ENCODE results near the gene PRX. TPM values are rescaled to one million over a fixed set of nuclear protein-coding genes. Genes with fewer than 3 reads are reported as not detected.
A peak's percentile ranks its signal among the peaks of the same experiment; 100 is the strongest.

The PRX gene
- total and polyA plus RNA-seq, 2 of the 4 experiments (the other 2 are of a cell fraction) = 0.90 to 1.7 TPM

DNA sequence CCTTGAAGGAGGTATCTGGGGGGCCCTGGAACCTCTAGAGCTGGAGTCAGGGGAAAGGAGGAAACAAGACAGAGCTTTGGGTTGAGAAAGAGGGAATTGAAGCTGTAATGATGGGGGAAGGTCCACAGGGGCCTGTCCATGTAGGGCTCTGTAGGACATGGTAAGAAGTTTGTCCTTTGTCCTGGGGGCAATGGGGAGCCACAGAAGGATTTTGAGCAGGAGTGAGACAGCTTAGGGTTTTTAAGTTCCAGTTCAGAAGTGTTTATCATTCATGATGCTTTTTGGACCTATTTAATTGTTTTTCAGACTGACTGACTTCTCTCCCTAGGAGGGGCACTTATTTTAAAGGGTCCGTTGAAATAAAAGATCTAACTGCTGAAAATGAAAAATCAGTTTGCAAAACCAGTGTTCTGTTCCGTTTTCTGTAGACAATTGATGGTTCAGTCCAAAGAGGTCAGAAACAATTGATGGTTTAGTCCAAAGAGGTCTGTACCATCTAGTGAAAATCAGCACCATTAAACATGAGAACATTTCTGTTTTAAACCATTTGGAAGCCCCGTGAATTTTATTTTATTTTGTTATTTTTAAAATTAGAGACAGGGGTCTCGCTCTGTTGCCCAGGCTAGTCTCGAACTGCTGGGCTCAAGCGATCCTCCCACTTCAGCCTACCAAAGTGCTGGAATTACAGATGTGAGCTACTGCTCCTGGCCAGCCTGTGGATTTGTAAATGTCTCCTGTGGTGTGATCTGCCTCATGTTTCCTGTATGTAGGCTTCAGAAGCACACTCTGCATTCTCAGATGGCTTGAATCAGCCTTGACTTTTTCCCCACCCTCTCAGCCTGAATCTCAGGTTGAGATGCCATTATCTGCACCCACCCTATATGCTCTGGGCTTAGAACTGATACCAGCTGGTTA lies 56.2 kb downstream of the PRX start:
- Histone ChIP-seq H3K27ac (ENCODE audit: insufficient read depth, low read length) (no peak overlapping the region), H4K8ac (ENCODE audit: low read depth in 2 of 2, low read length in 2 of 2) (no peak overlapping the region; a peak in 1 of 4 replicates), H2BK120ac (ENCODE audit: low read depth, low read length) (no peak overlapping the region), H3K23ac (ENCODE audit: low read depth, low read length) (peak overlapping the region; percentile 88), H3K14ac (replicated peaks; ENCODE audit: low read depth, low read length) (0 out of 2 replicates have a peak overlapping the region, but pooled peaks have one; percentile 52), H3K4me2 (ENCODE audit: low read depth, low read length) (peak overlapping the region; percentile 22; the same call in 1 of the 2 replicates), H2BK20ac (ENCODE audit: low read depth, low read length) (no peak overlapping the region), H3K4me3 (ENCODE audit: insufficient read depth, low read depth, low read length) (no peak overlapping the region), H3K36me3 (ENCODE audit: control insufficient read depth, insufficient read depth, low read length) (peaks cover 5% of the 10 kb centered on the region; the same call in 1 of the 2 replicates), H2BK5ac (ENCODE audit: low read depth, low read length, poor library complexity, severe bottlenecking) (no peak overlapping the region), H4K91ac (ENCODE audit: insufficient read depth, low read depth, low read length) (no peak overlapping the region; the same call in 1 of the 2 replicates), H4K20me1 (ENCODE audit: insufficient read depth, low read length) (0 out of 2 replicates have a peak, but pooled peaks cover 7% of the 10 kb centered on the region), H3K9me1 (ENCODE audit: insufficient read depth, low read length) (peaks cover 15% of the 10 kb centered on the region), H2AK9ac (replicated peaks; ENCODE audit: low read depth, low read length, poor library complexity) (no peak overlapping the region), H3K9me3 (ENCODE audit: control insufficient read depth, insufficient read depth, low read length) (no peaks in the 10 kb centered on the region), H4K5ac (ENCODE audit: low read depth, low read length) (no peak overlapping the region), H3K79me1 (ENCODE audit: low read depth in 1 of 2, low read length in 2 of 2) (peaks cover 14 to 38% of the 10 kb centered on the region in 2 experiments), H2BK15ac (ENCODE audit: low read depth, low read length) (no peak overlapping the region), H3K18ac (ENCODE audit: low read depth, low read length) (no peak overlapping the region), H3K4ac (ENCODE audit: low read depth, low read length) (no peak overlapping the region), H2AK5ac (ENCODE audit: low read depth, low read length) (0 out of 2 replicates have a peak overlapping the region, but pooled peaks have one; percentile 0), H3K4me1 (ENCODE audit: control insufficient read depth, insufficient read depth, low read length) (peaks cover 6% of the 10 kb centered on the region), H3K9ac (ENCODE audit: low read depth, low read length) (no peak overlapping the region), H3K27me3 (ENCODE audit: control insufficient read depth, insufficient read depth, low read length) (no peaks in the 10 kb centered on the region), H2AFZ (replicated peaks; ENCODE audit: low read length, poor library complexity) (no peak overlapping the region), H3K56ac (ENCODE audit: extremely low read depth, insufficient read depth, low read length) (no peak overlapping the region)
- intact Hi-C loops (cut with micrococcal nuclease) (no loop called here), in situ Hi-C loops (cut with MboI; ENCODE audit: low sequenced_read_pairs) (no loop called here), dilution Hi-C loops (cut with HindIII; ENCODE audit: low sequenced_read_pairs, unreplicated experiment) (no loop called here)
- no TSS peak for BruUV-seq (replicated peaks)
- POLR2A ChIA-PET (ENCODE audit: unreplicated experiment) = no interaction called here
- ATAC-seq (ENCODE audit: low read depth) = peak; percentile 65
- WGBS, 2 experiments (ENCODE audit: extremely low coverage in 2 of 2, insufficient read length in 1 of 2) = no CpG with 5 or more reads among the region's 6 CpGs
- CTCF ChIA-PET = no interaction called here
- TF ChIP-seq, protein P1, sequence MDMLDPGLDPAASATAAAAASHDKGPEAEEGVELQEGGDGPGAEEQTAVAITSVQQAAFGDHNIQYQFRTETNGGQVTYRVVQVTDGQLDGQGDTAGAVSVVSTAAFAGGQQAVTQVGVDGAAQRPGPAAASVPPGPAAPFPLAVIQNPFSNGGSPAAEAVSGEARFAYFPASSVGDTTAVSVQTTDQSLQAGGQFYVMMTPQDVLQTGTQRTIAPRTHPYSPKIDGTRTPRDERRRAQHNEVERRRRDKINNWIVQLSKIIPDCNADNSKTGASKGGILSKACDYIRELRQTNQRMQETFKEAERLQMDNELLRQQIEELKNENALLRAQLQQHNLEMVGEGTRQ (IDR thresholded peaks at IDR 0.05; ENCODE audit: low read depth, low read length) = no peak
- TF ChIP-seq CTCF (conservative IDR thresholded peaks at IDR 0.05; ENCODE audit: low read depth, low read length) (no peak), MAFK (IDR thresholded peaks at IDR 0.05; ENCODE audit: low read depth, low read length) (no peak), MXI1 (IDR thresholded peaks at IDR 0.05; ENCODE audit: borderline replicate concordance, low read depth, low read length) (no peak), CEBPB (IDR thresholded peaks at IDR 0.05; ENCODE audit: low read depth, low read length) (no peak), RAD21 (IDR thresholded peaks at IDR 0.05; ENCODE audit: low read length) (no peak), BHLHE40 (IDR thresholded peaks at IDR 0.05; ENCODE audit: low read depth, low read length) (no peak), RCOR1 (IDR thresholded peaks at IDR 0.05; ENCODE audit: insufficient replicate concordance, low read length) (no peak), SMC3 (IDR thresholded peaks at IDR 0.05; ENCODE audit: low read depth, low read length) (no peak), NFE2L2 (IDR thresholded peaks at IDR 0.05; ENCODE audit: low read depth, low read length) (no peak), POLR2A (IDR thresholded peaks at IDR 0.05; ENCODE audit: low read depth, low read length) (no peak)
- DNase-seq = peak; percentile 33
